Measurements from ENCODE around the gene CIB1.
A peak's percentile ranks its signal among the peaks of the same experiment; 100 is the strongest.

Gene CIB1

DNA sequence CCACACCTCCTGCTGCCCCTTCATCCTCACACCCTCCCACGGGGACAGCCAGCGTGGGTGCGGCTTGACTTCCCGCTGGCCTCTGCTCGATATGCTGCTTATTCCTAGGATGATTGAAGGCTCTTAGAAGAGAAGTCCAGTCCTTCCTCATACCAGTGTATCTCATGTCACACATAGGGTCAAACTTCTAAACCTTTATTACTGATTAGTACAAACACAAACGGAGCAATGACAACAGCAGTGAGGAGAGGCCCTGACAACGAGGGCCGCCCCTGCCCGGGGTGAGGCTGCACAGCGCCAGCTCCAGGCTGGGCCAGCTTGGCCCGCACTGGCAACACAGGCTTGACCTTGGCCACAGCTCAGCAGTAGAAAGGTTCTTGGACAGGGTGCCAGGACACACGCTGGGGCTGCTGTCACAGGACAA is 3.7 kb downstream of the CIB1 start:
- Histone ChIP-seq H2AFZ (ENCODE audit: low read length) (no peak overlapping the region), H3K18ac (ENCODE audit: low read length) (no peak overlapping the region), H2AK5ac (ENCODE audit: low read depth, low read length) (no peak overlapping the region), H3K4me3 (ENCODE audit: low read length in 2 of 2) (no peak overlapping the region), H2BK120ac (ENCODE audit: low read depth, low read length) (no peak overlapping the region), H4K8ac (ENCODE audit: low read depth, low read length) (no peak overlapping the region), H3K9ac (ENCODE audit: low read depth, low read length, poor library complexity) (no peak overlapping the region), H2BK5ac (ENCODE audit: low read length) (no peak overlapping the region), H3K27me3 (ENCODE audit: control insufficient read depth in 3 of 3, insufficient read depth in 3 of 3, low read depth in 1 of 3, low read length in 3 of 3) (no peaks in the 10 kb centered on the region), H3K4me2 (ENCODE audit: insufficient read depth, low read length, poor library complexity, severe bottlenecking) (no peak overlapping the region), H2BK12ac (ENCODE audit: low read length) (no peak overlapping the region), H4K91ac (ENCODE audit: low read depth, low read length, poor library complexity) (no peak overlapping the region), H3K9me3 (replicated peaks in 1 of 2; ENCODE audit: control insufficient read depth in 2 of 2, insufficient read depth in 1 of 2, low read depth in 1 of 2, low read length in 2 of 2) (no peaks in the 10 kb centered on the region), H3K4me1 (ENCODE audit: control insufficient read depth in 2 of 2, insufficient read depth in 1 of 2, low read depth in 1 of 2, low read length in 2 of 2) (peaks cover 2 to 5% of the 10 kb centered on the region in 2 donors), H3K79me1 (ENCODE audit: low read depth, low read length) (peaks cover 4% of the 10 kb centered on the region), H2BK15ac (ENCODE audit: low read length) (no peak overlapping the region), H3K4ac (ENCODE audit: low read length) (no peak overlapping the region), H3K36me3 (replicated peaks in 1 of 2; ENCODE audit: control insufficient read depth in 2 of 2, insufficient read depth in 2 of 2, low read length in 2 of 2) (peaks cover 38 to 60% of the 10 kb centered on the region in 2 donors), H3K14ac (ENCODE audit: low read length) (no peak overlapping the region), H3K23ac (ENCODE audit: low read depth, low read length, poor library complexity) (no peak overlapping the region), H3K27ac (replicated peaks; ENCODE audit: low read length) (no peak overlapping the region)
- DNase-seq (ENCODE audit: low spot score), result no peak
- WGBS, 2 donors (ENCODE audit: extremely low coverage in 2 of 2, insufficient read length in 2 of 2, insufficient replicate concordance in 1 of 2), result no CpG with 5 or more reads among the region's 12 CpGs

- no peaks in the 10 kb centered on the region for H3K9me3 ChIP-seq (replicated peaks in 1 of 2; ENCODE audit: control insufficient read depth in 2 of 2, insufficient read depth in 1 of 2, low read depth in 1 of 2, low read length in 2 of 2)
- H3K18ac ChIP-seq (ENCODE audit: low read length), result no peak overlapping the region
- no peak overlapping the region for H3K4me3 ChIP-seq (ENCODE audit: low read length in 2 of 2)
- H3K36me3 ChIP-seq (replicated peaks in 1 of 2; ENCODE audit: control insufficient read depth in 2 of 2, insufficient read depth in 2 of 2, low read length in 2 of 2), result peaks cover 49 to 71% of the 10 kb centered on the region in 2 donors
- H4K91ac ChIP-seq (ENCODE audit: low read depth, low read length, poor library complexity), result no peak overlapping the region
- H3K79me1 ChIP-seq (ENCODE audit: low read depth, low read length), result peaks cover 8% of the 10 kb centered on the region
- H2AK5ac ChIP-seq (ENCODE audit: low read depth, low read length), result no peak overlapping the region
- no peak overlapping the region for H4K8ac ChIP-seq (ENCODE audit: low read depth, low read length)
- no peak overlapping the region for H2BK5ac ChIP-seq (ENCODE audit: low read length)
- no peaks in the 10 kb centered on the region for H3K27me3 ChIP-seq (ENCODE audit: control insufficient read depth in 3 of 3, insufficient read depth in 3 of 3, low read depth in 1 of 3, low read length in 3 of 3)
- H2BK15ac ChIP-seq (ENCODE audit: low read length), result no peak overlapping the region
- no peak overlapping the region for H3K4ac ChIP-seq (ENCODE audit: low read length)
- no peak overlapping the region for H2BK120ac ChIP-seq (ENCODE audit: low read depth, low read length)
- no peak overlapping the region for H2BK12ac ChIP-seq (ENCODE audit: low read length)
- H2AFZ ChIP-seq (ENCODE audit: low read length), result no peak overlapping the region
- H3K23ac ChIP-seq (ENCODE audit: low read depth, low read length, poor library complexity), result peak overlapping the region; percentile 52
- no peak overlapping the region for H3K14ac ChIP-seq (ENCODE audit: low read length)
- H3K27ac ChIP-seq (replicated peaks; ENCODE audit: low read length), result no peak overlapping the region
- H3K4me2 ChIP-seq (ENCODE audit: insufficient read depth, low read length, poor library complexity, severe bottlenecking), result no peak overlapping the region
- no CpG with 5 or more reads among the region's 15 CpGs for WGBS, 2 donors (ENCODE audit: extremely low coverage in 2 of 2, insufficient read length in 2 of 2, insufficient replicate concordance in 1 of 2)
- no peak for DNase-seq (ENCODE audit: low spot score)
- H3K9ac ChIP-seq (ENCODE audit: low read depth, low read length, poor library complexity), result no peak overlapping the region
- H3K4me1 ChIP-seq (ENCODE audit: control insufficient read depth in 2 of 2, insufficient read depth in 1 of 2, low read depth in 1 of 2, low read length in 2 of 2), result peaks cover 0 to 3% of the 10 kb centered on the region in 2 donors
Measured at GRCh38 chr15:90228960-90229359, 4.8 kb downstream of the CIB1 start.

DNA sequence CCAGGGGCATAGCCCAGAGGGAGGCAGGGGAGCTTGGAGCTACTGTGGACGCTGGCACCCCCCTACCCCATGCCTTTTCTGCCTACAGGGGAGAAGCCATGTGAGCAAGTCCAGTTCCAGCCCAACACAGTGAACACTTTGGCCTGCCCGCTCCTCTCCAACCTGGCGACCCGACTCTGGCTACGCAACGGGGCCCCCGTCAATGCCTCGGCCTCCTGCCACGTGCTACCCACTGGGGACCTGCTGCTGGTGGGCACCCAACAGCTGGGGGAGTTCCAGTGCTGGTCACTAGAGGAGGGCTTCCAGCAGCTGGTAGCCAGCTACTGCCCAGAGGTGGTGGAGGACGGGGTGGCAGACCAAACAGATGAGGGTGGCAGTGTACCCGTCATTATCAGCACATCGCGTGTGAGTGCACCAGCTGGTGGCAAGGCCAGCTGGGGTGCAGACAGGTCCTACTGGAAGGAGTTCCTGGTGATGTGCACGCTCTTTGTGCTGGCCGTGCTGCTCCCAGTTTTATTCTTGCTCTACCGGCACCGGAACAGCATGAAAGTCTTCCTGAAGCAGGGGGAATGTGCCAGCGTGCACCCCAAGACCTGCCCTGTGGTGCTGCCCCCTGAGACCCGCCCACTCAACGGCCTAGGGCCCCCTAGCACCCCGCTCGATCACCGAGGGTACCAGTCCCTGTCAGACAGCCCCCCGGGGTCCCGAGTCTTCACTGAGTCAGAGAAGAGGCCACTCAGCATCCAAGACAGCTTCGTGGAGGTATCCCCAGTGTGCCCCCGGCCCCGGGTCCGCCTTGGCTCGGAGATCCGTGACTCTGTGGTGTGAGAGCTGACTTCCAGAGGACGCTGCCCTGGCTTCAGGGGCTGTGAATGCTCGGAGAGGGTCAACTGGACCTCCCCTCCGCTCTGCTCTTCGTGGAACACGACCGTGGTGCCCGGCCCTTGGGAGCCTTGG is 5.6 kb downstream of the CIB1 start:
- DNase-seq (ENCODE audit: low spot score), result no peak
- Histone ChIP-seq H2BK12ac (ENCODE audit: low read length) (no peak overlapping the region), H3K18ac (ENCODE audit: low read length) (no peak overlapping the region), H3K4me1 (ENCODE audit: control insufficient read depth in 2 of 2, insufficient read depth in 1 of 2, low read depth in 1 of 2, low read length in 2 of 2) (peaks cover 0 to 3% of the 10 kb centered on the region in 2 donors), H3K14ac (ENCODE audit: low read length) (no peak overlapping the region), H4K91ac (ENCODE audit: low read depth, low read length, poor library complexity) (no peak overlapping the region), H2AFZ (ENCODE audit: low read length) (no peak overlapping the region), H2AK5ac (ENCODE audit: low read depth, low read length) (no peak overlapping the region), H2BK5ac (ENCODE audit: low read length) (no peak overlapping the region), H3K27me3 (ENCODE audit: control insufficient read depth in 3 of 3, insufficient read depth in 3 of 3, low read depth in 1 of 3, low read length in 3 of 3) (no peaks in the 10 kb centered on the region), H3K27ac (replicated peaks; ENCODE audit: low read length) (no peak overlapping the region), H3K9ac (ENCODE audit: low read depth, low read length, poor library complexity) (no peak overlapping the region), H3K36me3 (replicated peaks in 1 of 2; ENCODE audit: control insufficient read depth in 2 of 2, insufficient read depth in 2 of 2, low read length in 2 of 2) (peaks cover 56 to 79% of the 10 kb centered on the region in 2 donors), H3K4me2 (ENCODE audit: insufficient read depth, low read length, poor library complexity, severe bottlenecking) (no peak overlapping the region), H3K23ac (ENCODE audit: low read depth, low read length, poor library complexity) (no peak overlapping the region), H3K9me3 (replicated peaks in 1 of 2; ENCODE audit: control insufficient read depth in 2 of 2, insufficient read depth in 1 of 2, low read depth in 1 of 2, low read length in 2 of 2) (no peaks in the 10 kb centered on the region), H3K79me1 (ENCODE audit: low read depth, low read length) (peaks cover 8% of the 10 kb centered on the region), H4K8ac (ENCODE audit: low read depth, low read length) (no peak overlapping the region), H3K4ac (ENCODE audit: low read length) (no peak overlapping the region), H2BK120ac (ENCODE audit: low read depth, low read length) (no peak overlapping the region), H3K4me3 (ENCODE audit: low read length in 2 of 2) (no peak overlapping the region), H2BK15ac (ENCODE audit: low read length) (no peak overlapping the region)
- WGBS, 2 donors (ENCODE audit: extremely low coverage in 2 of 2, insufficient read length in 2 of 2, insufficient replicate concordance in 1 of 2), result no CpG with 5 or more reads among the region's 38 CpGs

DNA sequence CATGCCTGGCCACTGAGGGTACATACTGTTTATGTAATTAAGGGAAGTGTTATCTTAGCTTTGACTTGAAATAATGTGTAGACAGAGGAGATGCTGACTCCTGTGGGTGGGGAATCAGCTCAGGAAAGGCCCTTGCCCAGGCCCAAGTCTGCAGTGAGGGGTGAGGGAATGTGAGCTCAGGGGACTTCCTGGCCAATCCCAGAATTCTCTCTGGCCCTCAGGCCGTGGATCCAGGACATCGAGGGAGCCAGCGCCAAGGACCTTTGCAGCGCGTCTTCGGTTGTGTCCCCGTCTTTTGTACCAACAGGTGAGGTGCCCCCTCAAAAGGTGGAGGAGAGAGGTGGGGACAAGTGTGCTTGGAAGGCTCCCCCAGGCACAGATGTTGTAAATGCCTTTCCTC is 6.4 kb downstream of the CIB1 start:
- H3K23ac ChIP-seq (ENCODE audit: low read depth, low read length, poor library complexity), result no peak overlapping the region
- no peak overlapping the region for H2BK120ac ChIP-seq (ENCODE audit: low read depth, low read length)
- no peak overlapping the region for H4K91ac ChIP-seq (ENCODE audit: low read depth, low read length, poor library complexity)
- H3K14ac ChIP-seq (ENCODE audit: low read length), result no peak overlapping the region
- H2BK5ac ChIP-seq (ENCODE audit: low read length), result no peak overlapping the region
- no peak overlapping the region for H2BK15ac ChIP-seq (ENCODE audit: low read length)
- H2BK12ac ChIP-seq (ENCODE audit: low read length), result no peak overlapping the region
- no peaks in the 10 kb centered on the region for H3K4me1 ChIP-seq (ENCODE audit: control insufficient read depth in 2 of 2, insufficient read depth in 1 of 2, low read depth in 1 of 2, low read length in 2 of 2)
- no peak for DNase-seq (ENCODE audit: low spot score)
- H4K8ac ChIP-seq (ENCODE audit: low read depth, low read length), result no peak overlapping the region
- no peaks in the 10 kb centered on the region for H3K27me3 ChIP-seq (ENCODE audit: control insufficient read depth in 3 of 3, insufficient read depth in 3 of 3, low read depth in 1 of 3, low read length in 3 of 3)
- H3K27ac ChIP-seq (replicated peaks; ENCODE audit: low read length), result no peak overlapping the region
- no peak overlapping the region for H3K4ac ChIP-seq (ENCODE audit: low read length)
- H3K4me2 ChIP-seq (ENCODE audit: insufficient read depth, low read length, poor library complexity, severe bottlenecking), result no peak overlapping the region
- H2AFZ ChIP-seq (ENCODE audit: low read length), result no peak overlapping the region
- H3K9me3 ChIP-seq (replicated peaks in 1 of 2; ENCODE audit: control insufficient read depth in 2 of 2, insufficient read depth in 1 of 2, low read depth in 1 of 2, low read length in 2 of 2), result no peaks in the 10 kb centered on the region
- peaks cover 56 to 82% of the 10 kb centered on the region in 2 donors for H3K36me3 ChIP-seq (replicated peaks in 1 of 2; ENCODE audit: control insufficient read depth in 2 of 2, insufficient read depth in 2 of 2, low read length in 2 of 2)
- H3K9ac ChIP-seq (ENCODE audit: low read depth, low read length, poor library complexity), result no peak overlapping the region
- H3K4me3 ChIP-seq (ENCODE audit: low read length in 2 of 2), result no peak overlapping the region
- H3K18ac ChIP-seq (ENCODE audit: low read length), result no peak overlapping the region
- H3K79me1 ChIP-seq (ENCODE audit: low read depth, low read length), result peaks cover 8% of the 10 kb centered on the region
- no CpG with 5 or more reads among the region's 7 CpGs for WGBS, 2 donors (ENCODE audit: extremely low coverage in 2 of 2, insufficient read length in 2 of 2, insufficient replicate concordance in 1 of 2)
- H2AK5ac ChIP-seq (ENCODE audit: low read depth, low read length), result no peak overlapping the region
